Measurements from ENCODE around the gene APOD.
A peak's percentile ranks its signal among the peaks of the same experiment; 100 is the strongest.

The APOD gene

DNA sequence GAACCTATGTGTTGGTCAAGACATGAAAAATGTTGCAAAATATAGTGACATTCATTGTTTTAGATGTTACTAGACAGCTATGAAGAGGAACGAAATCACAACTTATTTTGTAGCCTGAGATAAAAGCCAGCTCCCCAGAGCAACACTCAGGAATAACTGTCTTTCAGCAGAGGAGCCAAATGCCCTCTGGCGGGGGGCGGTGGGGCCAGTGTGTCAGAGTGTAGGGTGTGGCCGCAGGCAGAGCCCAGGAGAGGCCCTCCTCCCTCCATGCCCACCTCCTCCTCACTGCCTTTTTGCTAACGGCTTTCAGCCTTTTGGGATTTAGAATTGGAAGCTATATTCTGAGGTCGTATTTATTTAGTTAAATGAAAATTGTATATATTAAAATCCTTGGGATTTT, 16.9 kb downstream of the APOD start:
- in situ Hi-C loops (cut with HindIII; ENCODE audit: low pct_ligation_motif_present, low pct_unique_long_range_greater_than_20kb, low sequenced_read_pairs), result no loop called here
- no peak for DNase-seq

DNA sequence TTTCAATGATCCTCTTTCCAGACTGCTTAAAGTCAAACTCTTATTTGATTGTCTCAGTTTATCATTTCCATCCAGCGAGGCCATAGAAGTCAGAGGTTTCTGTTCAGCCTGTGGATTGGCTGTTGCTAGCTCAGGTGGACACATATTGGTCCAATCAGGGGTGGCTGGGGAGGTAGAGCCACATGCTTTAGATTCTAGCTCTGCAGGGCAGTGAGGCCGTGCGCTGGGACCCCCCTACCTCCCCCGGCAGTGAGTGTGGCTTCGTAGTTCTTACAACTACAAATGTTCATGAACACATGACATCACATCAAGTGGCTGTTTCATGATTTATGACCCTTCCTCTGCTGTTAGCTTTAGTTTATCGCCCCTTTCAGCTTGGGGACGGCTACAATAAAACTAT, 18.0 kb downstream of the APOD start:
- DNase-seq, result no peak
- in situ Hi-C loops (cut with HindIII; ENCODE audit: low pct_ligation_motif_present, low pct_unique_long_range_greater_than_20kb, low sequenced_read_pairs), result no loop called here

DNA sequence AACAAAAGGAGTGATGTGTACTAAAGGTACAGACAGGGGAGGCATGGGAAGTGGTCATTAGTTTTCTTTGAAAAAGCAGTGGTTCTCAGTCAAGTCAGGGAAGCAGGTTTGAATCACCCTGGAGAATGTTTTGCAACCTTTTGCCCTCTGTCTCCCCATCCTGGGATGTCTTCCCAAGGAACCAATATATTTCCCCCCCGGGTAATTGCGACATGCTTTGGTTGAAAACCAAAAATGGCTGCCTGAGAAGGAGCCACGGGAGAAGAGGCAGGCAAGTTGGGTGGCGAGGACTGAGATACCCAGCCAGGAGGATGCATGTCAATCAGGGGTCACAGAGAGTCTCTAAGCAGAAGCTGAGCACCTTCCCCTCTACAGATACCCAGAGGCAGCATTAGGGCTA, 20.4 kb downstream of the APOD start:
- no peak for DNase-seq
- in situ Hi-C loops (cut with HindIII; ENCODE audit: low pct_ligation_motif_present, low pct_unique_long_range_greater_than_20kb, low sequenced_read_pairs), result no loop called here

- in situ Hi-C loops (cut with HindIII; ENCODE audit: low pct_ligation_motif_present, low pct_unique_long_range_greater_than_20kb, low sequenced_read_pairs), result no loop called here
- no peak for DNase-seq
Measured at GRCh38 chr3:195559723-195560409, 23.9 kb downstream of the APOD start.

DNA sequence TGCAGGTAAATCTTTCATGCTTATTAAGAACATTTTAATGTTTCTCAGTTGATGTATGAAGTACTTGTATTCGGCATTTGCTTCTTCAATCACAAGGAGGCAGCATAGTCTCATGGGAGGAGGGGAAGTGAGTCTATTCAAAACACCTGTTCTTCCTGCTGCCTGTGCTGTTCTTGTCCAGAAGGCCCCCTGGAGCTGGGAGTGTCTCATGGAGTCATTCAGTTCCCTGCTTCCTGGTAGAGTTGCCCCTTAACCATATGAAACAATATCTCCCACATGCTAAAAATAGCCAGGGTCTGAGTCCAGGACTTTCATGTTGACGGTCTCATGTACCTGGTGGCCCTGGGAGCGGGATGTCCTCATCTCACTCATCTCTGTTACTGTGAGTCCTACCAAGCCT, 25.1 kb downstream of the APOD start:
- in situ Hi-C loops (cut with HindIII; ENCODE audit: low pct_ligation_motif_present, low pct_unique_long_range_greater_than_20kb, low sequenced_read_pairs), result no loop called here
- DNase-seq, result peak; percentile 37

DNA sequence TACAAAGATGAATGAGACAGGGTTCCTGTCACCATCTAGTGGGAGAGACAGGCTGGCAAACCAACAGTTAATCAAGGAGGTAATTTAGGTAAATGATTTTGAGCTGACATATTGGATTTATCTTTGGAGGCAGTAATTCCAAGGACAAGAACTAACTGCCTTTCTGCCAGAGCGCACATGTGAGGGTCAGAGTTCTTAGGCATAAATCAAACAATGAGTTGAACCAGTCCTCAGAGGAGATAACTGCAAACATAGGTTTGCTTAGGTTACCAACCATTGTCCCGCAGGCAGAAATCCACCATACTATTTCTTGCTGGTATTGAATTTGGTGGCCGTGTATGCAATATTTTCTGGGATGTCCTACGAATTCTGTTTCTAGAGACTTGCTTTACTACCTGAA, 26.4 kb downstream of the APOD start:
- in situ Hi-C loops (cut with HindIII; ENCODE audit: low pct_ligation_motif_present, low pct_unique_long_range_greater_than_20kb, low sequenced_read_pairs), result no loop called here
- DNase-seq, result no peak

- in situ Hi-C loops (cut with HindIII; ENCODE audit: low pct_ligation_motif_present, low pct_unique_long_range_greater_than_20kb, low sequenced_read_pairs), result no loop called here
- DNase-seq, result no peak
Measured at GRCh38 chr3:195556390-195556789, 27.4 kb downstream of the APOD start.

DNA sequence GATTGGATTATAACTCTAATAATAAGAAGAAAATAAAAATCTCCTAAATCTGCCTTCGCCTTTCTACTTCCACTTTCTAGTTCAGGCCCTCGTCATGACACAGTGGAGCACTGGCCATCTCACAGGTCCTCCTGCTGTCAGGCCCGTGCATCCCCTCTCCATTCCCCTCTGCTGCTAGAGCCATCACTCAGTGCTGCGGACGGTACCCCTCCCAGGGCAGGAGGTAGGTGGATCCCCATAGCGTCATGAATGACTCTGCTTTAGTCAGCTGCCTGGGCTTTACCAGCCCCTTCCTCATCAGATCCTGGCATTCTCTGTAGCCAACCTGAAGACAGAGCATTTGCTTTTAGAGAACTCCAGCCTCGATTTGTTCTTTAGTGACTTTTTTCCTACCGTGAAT, 28.6 kb downstream of the APOD start:
- in situ Hi-C loops (cut with HindIII; ENCODE audit: low pct_ligation_motif_present, low pct_unique_long_range_greater_than_20kb, low sequenced_read_pairs), result no loop called here
- no peak for DNase-seq

DNA sequence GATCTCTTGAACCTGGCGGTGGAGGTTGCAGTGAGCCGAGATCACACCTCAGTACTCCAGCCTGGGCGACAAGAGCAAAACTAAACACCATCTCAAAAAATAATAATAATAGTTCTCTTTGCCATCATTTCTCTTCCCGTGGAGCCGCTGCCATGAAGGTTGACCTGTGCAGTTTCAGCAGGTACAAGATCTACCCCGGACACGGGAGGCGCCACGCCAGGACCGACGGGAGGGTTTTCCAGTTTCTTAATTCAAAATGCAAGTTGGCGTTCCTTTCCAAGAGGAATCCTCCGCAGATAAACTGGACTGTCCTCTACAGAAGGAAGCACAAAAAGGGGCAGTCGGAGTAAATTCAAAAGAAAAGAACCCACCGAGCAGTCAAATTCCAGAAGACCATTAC, 29.3 kb downstream of the APOD start:
- DNase-seq, result no peak
- in situ Hi-C loops (cut with HindIII; ENCODE audit: low pct_ligation_motif_present, low pct_unique_long_range_greater_than_20kb, low sequenced_read_pairs), result no loop called here

DNA sequence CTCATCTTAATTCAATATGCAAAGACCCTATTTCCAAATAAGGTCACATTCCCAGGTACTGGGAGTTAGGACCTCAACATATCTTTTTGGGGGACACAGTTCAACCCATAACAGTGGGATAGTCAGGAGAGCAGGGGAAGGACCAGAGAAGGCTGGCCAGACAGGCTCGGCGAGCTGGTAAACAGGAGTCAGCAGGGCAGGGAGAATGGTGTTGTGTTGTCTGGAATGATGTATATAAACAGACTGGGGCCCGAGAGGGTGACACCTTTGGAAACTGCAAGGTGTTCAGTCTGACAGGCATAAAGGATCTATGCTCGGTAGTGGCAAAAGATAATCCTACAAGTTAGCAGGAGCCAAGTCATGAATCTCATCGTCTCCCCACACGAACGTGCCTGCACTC, 30.5 kb downstream of the APOD start:
- in situ Hi-C loops (cut with HindIII; ENCODE audit: low pct_ligation_motif_present, low pct_unique_long_range_greater_than_20kb, low sequenced_read_pairs), result no loop called here
- no peak for DNase-seq

DNA sequence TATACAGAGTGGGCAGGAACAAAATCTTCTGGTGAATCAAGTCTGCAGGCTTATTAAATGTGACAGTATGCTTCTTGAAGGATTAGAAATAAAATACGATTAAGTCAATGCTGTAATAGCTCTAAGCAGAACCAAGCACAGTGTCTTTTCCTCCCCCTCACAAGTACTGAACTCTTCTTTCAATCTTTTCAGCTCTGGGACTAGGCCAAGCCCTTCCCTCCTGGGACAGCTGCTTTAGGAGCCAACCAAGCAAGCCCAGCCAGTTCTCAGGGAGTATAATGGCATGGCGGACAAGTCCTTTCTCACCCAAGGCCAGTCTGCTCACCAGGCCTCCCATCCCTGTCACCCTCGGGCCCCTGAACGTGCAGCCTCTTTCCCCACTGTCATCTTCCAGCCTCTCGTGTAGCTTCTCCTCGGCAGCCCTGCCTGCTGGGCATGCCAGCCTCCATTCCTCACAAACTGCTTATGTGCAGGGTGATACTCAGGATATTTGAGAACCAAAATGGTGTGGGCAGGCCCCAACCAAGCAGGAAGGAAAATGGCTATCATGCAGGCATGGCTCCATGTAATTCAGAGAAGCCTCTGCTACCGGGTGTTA, 32.3 kb downstream of the APOD start:
- no peak for DNase-seq
- in situ Hi-C loops (cut with HindIII; ENCODE audit: low pct_ligation_motif_present, low pct_unique_long_range_greater_than_20kb, low sequenced_read_pairs), result no loop called here

DNA sequence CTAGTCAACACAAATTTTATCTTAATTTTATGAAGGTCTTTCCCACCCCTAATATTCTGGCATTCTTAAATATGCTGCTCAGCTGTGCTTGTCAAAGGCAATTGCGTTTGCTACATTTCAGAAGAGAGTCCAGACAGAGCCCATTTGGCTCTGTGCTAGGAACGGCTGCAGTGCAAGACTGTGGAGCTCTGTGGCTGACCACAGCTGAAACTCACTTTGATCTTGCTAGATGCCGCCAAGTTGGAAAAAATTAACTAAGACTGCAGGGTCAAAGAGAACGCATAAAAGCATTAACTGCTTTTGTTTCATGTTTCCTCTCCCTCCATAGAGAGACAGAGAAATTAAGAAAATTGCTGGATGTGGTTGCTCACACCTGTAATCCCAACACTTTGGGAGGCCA, 33.0 kb downstream of the APOD start:
- DNase-seq, result no peak
- in situ Hi-C loops (cut with HindIII; ENCODE audit: low pct_ligation_motif_present, low pct_unique_long_range_greater_than_20kb, low sequenced_read_pairs), result no loop called here

- in situ Hi-C loops (cut with HindIII; ENCODE audit: low pct_ligation_motif_present, low pct_unique_long_range_greater_than_20kb, low sequenced_read_pairs), result no loop called here
- DNase-seq, result no peak
Measured at GRCh38 chr3:195549931-195550519, 33.7 kb downstream of the APOD start.

DNA sequence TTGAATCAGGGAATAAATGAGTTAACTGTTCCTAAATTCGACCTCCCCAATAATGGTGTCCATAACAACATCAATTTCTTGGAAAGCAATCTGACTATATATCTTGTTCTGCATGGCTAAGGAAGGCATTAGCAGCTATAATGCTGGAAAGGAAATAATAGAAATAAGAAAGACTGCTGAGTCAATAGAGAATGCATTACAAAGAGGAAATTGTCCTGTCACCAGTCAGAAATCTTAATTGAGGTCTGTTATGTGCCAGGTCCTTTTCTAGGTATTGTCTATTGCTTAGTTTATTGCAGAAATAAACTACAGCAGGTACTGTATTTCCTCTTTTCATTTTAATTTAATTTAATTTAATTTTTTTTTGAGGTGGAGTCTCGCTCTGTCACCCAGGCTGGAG, 34.8 kb downstream of the APOD start:
- DNase-seq, result no peak
- in situ Hi-C loops (cut with HindIII; ENCODE audit: low pct_ligation_motif_present, low pct_unique_long_range_greater_than_20kb, low sequenced_read_pairs), result no loop called here

DNA sequence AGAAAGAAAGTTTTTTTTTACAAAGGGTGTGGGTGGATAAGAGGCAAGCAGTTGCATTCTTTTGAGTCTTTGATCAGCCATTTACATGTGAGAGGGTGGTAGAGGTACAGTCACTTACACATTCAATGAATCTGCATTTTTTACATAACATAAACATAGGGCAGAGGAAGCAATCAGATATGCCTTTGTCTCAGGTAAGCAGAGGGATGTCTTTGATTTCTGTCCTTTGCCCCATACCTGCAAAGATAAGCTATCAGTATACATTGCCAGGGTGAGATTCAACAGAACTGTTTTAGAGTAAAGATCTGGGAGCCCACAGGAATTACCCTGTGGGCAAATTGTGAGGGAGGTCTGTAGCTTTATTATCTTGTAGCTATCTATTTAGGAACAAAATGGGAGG, 35.2 kb downstream of the APOD start:
- in situ Hi-C loops (cut with HindIII; ENCODE audit: low pct_ligation_motif_present, low pct_unique_long_range_greater_than_20kb, low sequenced_read_pairs), result no loop called here

DNA sequence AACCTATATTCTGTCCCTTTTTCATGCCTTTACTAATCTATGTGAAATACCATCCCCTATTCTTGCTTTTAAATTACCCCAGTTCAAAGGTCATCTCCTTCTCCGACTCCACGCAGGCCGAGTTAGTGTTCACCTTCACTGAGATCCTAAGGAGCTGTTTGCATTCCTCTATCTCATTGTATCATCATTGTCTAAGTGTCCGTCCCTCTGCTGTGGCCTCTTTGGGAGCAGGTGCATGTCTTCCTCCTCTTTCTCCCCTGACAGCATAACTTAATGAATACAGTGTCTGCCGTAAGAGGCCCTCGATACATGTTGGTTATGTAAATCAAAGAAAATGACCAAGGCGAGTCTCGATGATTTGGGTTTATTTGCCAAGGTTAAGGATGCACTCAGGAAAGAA, 35.7 kb downstream of the APOD start:
- no peak for DNase-seq
- in situ Hi-C loops (cut with HindIII; ENCODE audit: low pct_ligation_motif_present, low pct_unique_long_range_greater_than_20kb, low sequenced_read_pairs), result no loop called here

More for the DNA sequence above, 35.2 kb downstream of the APOD start:
- no peak for DNase-seq

- peak; percentile 66 for DNase-seq
- in situ Hi-C loops (cut with HindIII; ENCODE audit: low pct_ligation_motif_present, low pct_unique_long_range_greater_than_20kb, low sequenced_read_pairs), result no loop called here
Measured at GRCh38 chr3:195546130-195546560, 37.6 kb downstream of the APOD start.

DNA sequence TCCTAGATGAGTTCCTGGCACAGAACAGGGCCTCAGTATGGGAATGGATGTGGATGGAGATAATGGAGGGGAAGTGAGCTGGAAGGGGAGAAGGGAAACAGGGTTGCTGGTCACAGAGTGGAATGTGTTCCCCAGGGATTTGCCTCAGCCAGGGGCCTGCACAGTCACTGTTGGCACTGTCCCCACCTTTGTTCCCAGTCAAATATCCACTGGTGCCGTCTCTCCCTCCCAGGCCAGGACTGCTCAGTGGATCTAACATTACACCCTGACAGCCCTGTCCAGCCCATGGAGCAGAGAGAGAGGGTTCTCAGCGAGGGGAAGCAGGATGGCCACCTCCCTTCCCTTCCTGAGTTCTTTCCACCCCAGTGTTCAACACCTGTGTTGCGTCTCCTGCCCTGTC, 39.1 kb downstream of the APOD start:
- in situ Hi-C loops (cut with HindIII; ENCODE audit: low pct_ligation_motif_present, low pct_unique_long_range_greater_than_20kb, low sequenced_read_pairs), result no loop called here
- no peak for DNase-seq

- in situ Hi-C loops (cut with HindIII; ENCODE audit: low pct_ligation_motif_present, low pct_unique_long_range_greater_than_20kb, low sequenced_read_pairs), result no loop called here
- DNase-seq, result no peak
Measured at GRCh38 chr3:195544230-195544536, 39.6 kb downstream of the APOD start.

DNA sequence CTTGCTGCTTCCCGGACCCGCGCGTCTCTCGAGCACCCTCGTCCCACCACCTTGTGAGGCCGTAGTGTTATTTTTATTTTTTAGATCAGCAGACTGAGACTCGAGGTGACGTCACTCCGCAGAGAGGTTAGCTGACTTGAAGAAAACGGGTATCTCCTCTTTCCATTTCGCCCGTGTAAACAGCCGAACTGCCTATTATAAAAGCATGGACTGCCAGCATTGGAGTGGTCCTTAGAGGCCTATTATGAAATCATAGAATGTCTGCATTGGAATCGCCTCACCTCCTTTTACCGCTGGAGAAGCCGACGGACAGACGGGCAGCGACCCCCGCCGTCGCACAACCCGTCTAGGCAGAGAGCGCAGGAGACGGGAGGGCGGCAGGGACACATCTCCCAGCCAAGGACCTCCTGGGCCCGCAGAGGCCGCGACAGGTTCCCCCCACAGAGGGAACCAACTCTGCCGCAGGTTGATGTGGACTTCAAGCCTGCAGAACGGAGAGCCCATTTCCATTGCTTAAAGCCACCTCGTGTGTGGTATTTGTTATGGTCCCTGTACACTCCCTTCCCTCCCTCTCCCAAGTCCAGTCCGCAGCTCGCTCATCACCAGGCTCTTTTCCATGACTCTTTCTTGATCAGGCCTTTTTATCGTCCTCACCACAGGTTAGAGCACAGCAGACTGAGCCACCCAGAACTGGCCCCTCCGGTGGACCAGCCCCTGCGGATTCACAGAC, 40.1 kb downstream of the APOD start:
- in situ Hi-C loops (cut with HindIII; ENCODE audit: low pct_ligation_motif_present, low pct_unique_long_range_greater_than_20kb, low sequenced_read_pairs), result no loop called here

More for the DNA sequence above, 40.1 kb downstream of the APOD start:
- DNase-seq, result no peak

Measured in ACHN (cell line).